Right cardiac atrium (tissue), 5 donors: ENCODE measurements around the gene TCTN1. TPM values are rescaled to one million over a fixed set of nuclear protein-coding genes. Genes with fewer than 3 reads are reported as not detected.
A peak's percentile ranks its signal among the peaks of the same experiment; 100 is the strongest.

Source experiments
- ATAC-seq, 2 donors: fragments of 200-7000 bp; cut with Tn5 transposase; one replicate each; pipeline versions ENCODE4 v1.8.0 to v1.9.1; 2020; ENCODE audit warnings: moderate library complexity in 2 of 2, mild to moderate bottlenecking in 1 of 2
- DNase-seq, 3 donors: peaks; one replicate each; pipeline ENCODE4 v3.0.0-alpha.2; 2020
- H3K27ac ChIP-seq: one replicate; pipeline ENCODE4 v1.5.1; 2013; ENCODE audit warnings: mild to moderate bottlenecking, low read length, control low read depth, moderate library complexity
- H3K27me3 ChIP-seq: one replicate; pipeline ENCODE4 v1.6.1; 2013; ENCODE audit not compliant: control insufficient read depth, insufficient read depth
- H3K4me1 ChIP-seq: one replicate; pipeline ENCODE4 v1.6.1; 2013; ENCODE audit warnings: low read length; ENCODE audit not compliant: control insufficient read depth, insufficient read depth
- H3K4me3 ChIP-seq: one replicate; pipeline ENCODE4 v1.5.1; 2013; ENCODE audit warnings: low read length, control low read depth
- H3K9me3 ChIP-seq: one replicate; pipeline ENCODE4 v1.6.1; 2013; ENCODE audit warnings: low read length; ENCODE audit not compliant: control insufficient read depth
- WGBS: extraction: QIAGEN DNeasy Blood & Tissue Kit; methylation state at CpG from one replicate; pipeline ENCODE4 v1.1.7; 2013; 5-methylcytosine and 5-hydroxymethylcytosine counted together
- intact Hi-C, 4 donors: fragments of 100-400 bp; cut with DNase I; formaldehyde crosslinking; loops; one replicate each; pipeline versions ENCODE4 v1.11.0 to v1.14.0; 2022 to 2023
- polyA plus RNA-seq: library from polyadenylated mRNA; stranded (reverse); fragments of 200-250 nt; gene quantifications from one replicate; pipeline ENCODE4 v1.2.3, GENCODE V29; 2013
- total RNA-seq, 4 donors: library from RNA; stranded (reverse); fragmentation: NEBNext Ultra II Directional; extraction: Animal tissue kit (Norgen Biotek cat#: 25700); gene quantifications; one replicate each; pipeline ENCODE4 v1.2.1, GENCODE V29; 2021
- donor health status: healthy with polysubstance abuse.
- donor health status: DM: no; HTN: yes; CAD: no.
- donor health status: DM: no; HTN: no; CAD: no.
- donor health status: DM: no; HTN: yes; CAD: no; lungs with severe emphysema.
- donor health status: DM: yes; HTN: yes; CAD: no.

TCTN1 gene
- total and polyA plus RNA-seq, 5 donors: 33.7 to 47.0 (median 39.6) TPM

DNA sequence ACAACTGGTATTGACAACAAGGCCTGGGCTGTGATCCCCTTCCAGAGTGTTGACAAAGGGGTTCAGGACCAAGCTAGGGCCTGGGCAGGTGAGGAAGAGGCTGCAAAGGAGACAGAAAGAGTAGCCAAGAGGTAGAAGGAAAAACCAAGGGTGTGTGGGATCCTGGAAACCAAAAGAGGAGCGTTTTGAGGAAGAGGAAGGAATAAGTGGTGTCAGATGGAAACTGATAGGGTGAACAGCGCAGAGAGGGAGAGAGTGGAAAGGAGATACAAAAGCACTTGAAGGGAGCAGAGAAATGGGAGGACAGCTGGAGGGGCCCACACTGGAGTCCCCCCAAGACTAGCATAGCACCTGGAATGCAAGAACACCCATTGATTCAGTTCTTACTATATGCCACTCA is 83.3 kb downstream of the TCTN1 start:
- Histone ChIP-seq H3K9me3 (no peaks in the 10 kb centered on the region), H3K27ac (no peak overlapping the region), H3K4me3 (no peak overlapping the region), H3K4me1 (peaks cover 2% of the 10 kb centered on the region), H3K27me3 (no peaks in the 10 kb centered on the region)
- DNase-seq: no peak
- no peak for ATAC-seq
- WGBS: 88% methylated on average over 2 of the region's 2 CpGs
- intact Hi-C loops: no loop called here

DNA sequence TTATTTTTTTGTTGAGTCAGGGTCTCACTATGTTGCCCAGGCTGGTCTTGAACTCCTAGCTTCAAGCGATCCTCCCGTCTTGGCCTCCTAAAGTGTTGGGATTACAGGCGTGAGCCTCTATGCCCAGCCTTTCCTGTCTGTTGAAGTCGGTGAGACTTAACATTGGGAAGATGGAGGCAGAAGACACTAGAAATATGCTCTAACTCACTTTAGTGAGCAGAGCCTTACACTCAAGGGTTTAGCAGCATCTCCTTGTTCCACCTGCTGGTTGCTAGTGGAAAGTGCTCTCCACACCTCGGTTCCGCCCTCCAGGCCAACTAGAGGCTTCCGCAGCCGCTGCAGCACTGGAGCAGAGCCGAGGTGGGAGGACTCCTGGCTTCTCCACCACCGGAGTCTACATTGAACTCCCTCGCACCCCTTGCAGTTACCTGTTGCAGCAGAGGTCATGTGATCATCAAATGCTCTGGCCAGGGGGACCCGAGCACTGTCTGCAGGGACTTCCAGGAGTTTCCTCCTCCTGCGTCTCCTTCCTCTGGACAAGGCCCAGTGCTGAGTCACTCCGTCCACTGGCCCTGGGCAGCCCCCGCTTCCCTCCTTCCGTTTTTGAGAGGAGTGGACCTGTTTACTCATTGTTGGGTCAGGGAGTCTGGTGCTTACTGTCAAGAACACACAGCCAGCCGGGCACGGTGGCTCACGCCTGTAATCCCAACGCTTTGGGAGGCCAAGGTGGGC is 84.4 kb downstream of the TCTN1 start:
- peaks cover 2% of the 10 kb centered on the region for H3K4me1 ChIP-seq
- no peaks in the 10 kb centered on the region for H3K27me3 ChIP-seq
- ATAC-seq: peak; percentile 84 to 87
- peak; percentile 79 to 91 (median 90) for DNase-seq
- intact Hi-C loops: no loop called here
- H3K4me3 ChIP-seq: no peak overlapping the region
- H3K27ac ChIP-seq: peak overlapping the region; percentile 80
- WGBS: 27% methylated on average over 20 of the region's 20 CpGs
- H3K9me3 ChIP-seq: no peaks in the 10 kb centered on the region

Other genes starting within 250 kb of the TCTN1 start
- 10 to 100 TPM; 30.7 to 34.5 (median 33.1) TPM for gene ANAPC7, start 210.4 kb upstream of the TCTN1 start, total RNA-seq
- gene ANAPC7, start 210.4 kb upstream of the TCTN1 start, polyA plus RNA-seq: 31.3 TPM
- 100 to 1,000 TPM in 1 of 4 donors, 10 to 100 TPM in 3; 79.7 to 101 (median 95.5) TPM for gene ARPC3, start 163.8 kb upstream of the TCTN1 start, total RNA-seq
- gene ARPC3, start 163.8 kb upstream of the TCTN1 start, polyA plus RNA-seq: 159 TPM
- 10 to 100 TPM; 25.2 to 28.1 (median 25.9) TPM for gene GPN3, start 145.9 kb upstream of the TCTN1 start, total RNA-seq
- 24.6 TPM for gene GPN3, start 145.9 kb upstream of the TCTN1 start, polyA plus RNA-seq
- gene FAM216A, start 145.3 kb upstream of the TCTN1 start, total RNA-seq: 1 to 10 TPM; 6.4 to 9.3 (median 7.6) TPM
- gene FAM216A, start 145.3 kb upstream of the TCTN1 start, polyA plus RNA-seq: 11.0 TPM
- gene VPS29, start 112.0 kb upstream of the TCTN1 start, total RNA-seq: 100 to 1,000 TPM in 1 of 4 donors, 10 to 100 TPM in 3; 74.3 to 107 (median 85.0) TPM
- 151 TPM for gene VPS29, start 112.0 kb upstream of the TCTN1 start, polyA plus RNA-seq
- gene RAD9B, start 111.8 kb upstream of the TCTN1 start, total RNA-seq: 1 to 10 TPM in 3 of 4 donors, under 1 TPM in 1; 0.82 to 3.8 (median 1.8) TPM
- 0.36 TPM for gene RAD9B, start 111.8 kb upstream of the TCTN1 start, polyA plus RNA-seq
- 10 to 100 TPM; 46.6 to 82.8 (median 56.6) TPM for gene PPTC7, start 30.8 kb upstream of the TCTN1 start, total RNA-seq
- gene PPTC7, start 30.8 kb upstream of the TCTN1 start, polyA plus RNA-seq: 31.5 TPM
- gene HVCN1, start 75.0 kb downstream of the TCTN1 start, total RNA-seq: 10 to 100 TPM; 11.3 to 33.4 (median 13.3) TPM
- gene HVCN1, start 75.0 kb downstream of the TCTN1 start, polyA plus RNA-seq: 18.2 TPM
- 100 to 1,000 TPM; 156 to 175 (median 160) TPM for gene PPP1CC, start 128.8 kb downstream of the TCTN1 start, total RNA-seq
- 120 TPM for gene PPP1CC, start 128.8 kb downstream of the TCTN1 start, polyA plus RNA-seq
- gene CCDC63, start 232.9 kb downstream of the TCTN1 start, total RNA-seq: not detected
- not detected for gene CCDC63, start 232.9 kb downstream of the TCTN1 start, polyA plus RNA-seq